Measurements from ENCODE around the gene BTRC. TPM values are rescaled to one million over a fixed set of nuclear protein-coding genes. Genes with fewer than 3 reads are reported as not detected.

Gene BTRC
- total RNA-seq, 3 donors from 2014 or later = 12.4 to 19.5 (median 16.0) TPM

DNA sequence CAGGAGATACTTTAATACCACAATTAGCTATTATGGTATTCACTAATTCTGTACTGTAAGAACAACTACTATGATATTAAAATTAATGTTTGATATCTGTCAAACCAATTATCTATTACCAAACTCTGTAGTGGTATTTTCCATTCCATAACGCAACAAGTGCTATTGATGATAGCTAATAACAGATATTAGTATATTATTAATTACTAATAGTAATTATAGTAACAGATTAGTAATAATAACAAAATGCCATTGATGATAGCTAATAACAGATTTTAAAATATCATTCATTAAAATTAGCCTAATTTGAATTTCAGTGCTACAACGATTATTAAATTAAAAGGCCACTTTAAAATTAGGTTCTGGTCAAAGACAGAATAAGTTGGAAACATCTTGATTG lies 93.5 kb downstream of the BTRC start:
- ATAC-seq (no peak), DNase-seq (no peak)
- TF ChIP-seq, protein P1, sequence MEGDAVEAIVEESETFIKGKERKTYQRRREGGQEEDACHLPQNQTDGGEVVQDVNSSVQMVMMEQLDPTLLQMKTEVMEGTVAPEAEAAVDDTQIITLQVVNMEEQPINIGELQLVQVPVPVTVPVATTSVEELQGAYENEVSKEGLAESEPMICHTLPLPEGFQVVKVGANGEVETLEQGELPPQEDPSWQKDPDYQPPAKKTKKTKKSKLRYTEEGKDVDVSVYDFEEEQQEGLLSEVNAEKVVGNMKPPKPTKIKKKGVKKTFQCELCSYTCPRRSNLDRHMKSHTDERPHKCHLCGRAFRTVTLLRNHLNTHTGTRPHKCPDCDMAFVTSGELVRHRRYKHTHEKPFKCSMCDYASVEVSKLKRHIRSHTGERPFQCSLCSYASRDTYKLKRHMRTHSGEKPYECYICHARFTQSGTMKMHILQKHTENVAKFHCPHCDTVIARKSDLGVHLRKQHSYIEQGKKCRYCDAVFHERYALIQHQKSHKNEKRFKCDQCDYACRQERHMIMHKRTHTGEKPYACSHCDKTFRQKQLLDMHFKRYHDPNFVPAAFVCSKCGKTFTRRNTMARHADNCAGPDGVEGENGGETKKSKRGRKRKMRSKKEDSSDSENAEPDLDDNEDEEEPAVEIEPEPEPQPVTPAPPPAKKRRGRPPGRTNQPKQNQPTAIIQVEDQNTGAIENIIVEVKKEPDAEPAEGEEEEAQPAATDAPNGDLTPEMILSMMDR (IDR thresholded peaks at IDR 0.05) = no peak

DNA sequence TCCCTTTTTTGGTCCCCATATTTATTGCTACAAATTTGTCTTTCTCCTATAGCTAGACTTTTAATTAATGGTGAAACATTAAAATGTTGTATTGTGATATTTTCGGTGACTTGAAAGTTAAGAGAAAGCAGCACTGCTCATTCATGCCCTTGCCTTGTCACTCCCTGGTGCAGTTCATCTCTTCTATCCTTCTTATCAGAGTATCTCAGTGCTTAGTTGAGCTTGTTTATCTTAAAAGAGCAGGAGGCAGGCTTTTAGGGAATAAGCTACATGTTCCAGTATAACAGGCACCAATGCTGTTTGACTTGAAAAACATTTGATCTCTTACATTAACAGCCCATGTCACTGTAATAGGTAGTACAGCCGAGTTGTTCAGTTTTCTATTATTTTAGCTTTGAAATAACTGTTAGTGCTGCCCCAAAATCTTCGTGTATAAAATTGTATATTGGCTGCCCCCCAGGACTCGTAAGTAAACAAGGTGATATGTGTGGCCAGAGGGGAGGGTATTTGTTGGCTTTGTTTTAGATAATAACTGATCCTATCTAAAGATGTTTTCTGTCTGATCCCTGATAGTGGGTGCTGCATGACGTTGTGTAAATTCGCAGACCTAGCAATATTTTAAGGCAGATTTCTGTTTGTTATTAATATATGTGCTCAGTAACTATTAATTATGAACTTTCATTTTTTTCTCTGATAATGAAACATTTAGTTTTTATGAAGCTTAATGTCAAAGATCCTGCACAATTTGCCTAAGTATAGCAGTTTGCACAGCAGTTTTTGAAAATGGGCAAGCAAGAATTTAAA lies 96.5 kb downstream of the BTRC start:
- no peak overlapping the region for H3K4me3 ChIP-seq
- TF ChIP-seq, protein P1 (IDR thresholded peaks at IDR 0.05) = no peak
- intact Hi-C loops (cut with DNase I, micrococcal nuclease) = no loop called here
- ATAC-seq (no peak), DNase-seq (no peak)
- no peaks in the 10 kb centered on the region for H3K36me3 ChIP-seq (ENCODE audit: low read depth)
- H3K4me1 ChIP-seq (ENCODE audit: low read depth) = no peaks in the 10 kb centered on the region
- no peaks in the 10 kb centered on the region for H3K9me3 ChIP-seq

More for the DNA sequence above, 93.5 kb downstream of the BTRC start:
- intact Hi-C loops (cut with DNase I, micrococcal nuclease) = no loop called here
- Histone ChIP-seq H3K9me3 (no peaks in the 10 kb centered on the region), H3K4me1 (ENCODE audit: low read depth) (no peaks in the 10 kb centered on the region), H3K4me3 (no peak overlapping the region), H3K36me3 (ENCODE audit: low read depth) (no peaks in the 10 kb centered on the region)

DNA sequence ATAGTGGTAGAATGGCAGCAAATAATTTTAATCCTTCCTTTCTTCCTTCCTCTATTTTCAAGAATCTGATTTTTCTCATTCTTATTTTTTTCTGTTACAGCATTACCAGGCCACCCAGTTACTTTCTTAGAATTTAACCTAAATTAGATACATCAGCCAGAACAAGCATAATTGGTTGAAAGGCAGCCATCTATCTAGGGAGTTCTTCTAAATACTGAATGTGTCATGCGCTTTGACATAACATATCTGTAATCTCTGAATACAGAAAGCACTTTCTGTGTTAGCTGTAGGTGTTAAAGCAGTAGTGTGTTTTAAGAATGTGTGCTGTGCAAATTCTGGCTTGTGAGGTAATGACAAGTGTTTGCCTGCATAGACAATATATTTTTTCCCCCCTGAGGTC lies 97.3 kb downstream of the BTRC start:
- Histone ChIP-seq H3K4me1 (ENCODE audit: low read depth) (no peaks in the 10 kb centered on the region), H3K36me3 (ENCODE audit: low read depth) (no peaks in the 10 kb centered on the region), H3K4me3 (no peak overlapping the region), H3K9me3 (no peaks in the 10 kb centered on the region)
- no peak for DNase-seq
- TF ChIP-seq, protein P1 (IDR thresholded peaks at IDR 0.05) = no peak
- no peak for ATAC-seq
- intact Hi-C loops (cut with DNase I, micrococcal nuclease) = no loop called here

DNA sequence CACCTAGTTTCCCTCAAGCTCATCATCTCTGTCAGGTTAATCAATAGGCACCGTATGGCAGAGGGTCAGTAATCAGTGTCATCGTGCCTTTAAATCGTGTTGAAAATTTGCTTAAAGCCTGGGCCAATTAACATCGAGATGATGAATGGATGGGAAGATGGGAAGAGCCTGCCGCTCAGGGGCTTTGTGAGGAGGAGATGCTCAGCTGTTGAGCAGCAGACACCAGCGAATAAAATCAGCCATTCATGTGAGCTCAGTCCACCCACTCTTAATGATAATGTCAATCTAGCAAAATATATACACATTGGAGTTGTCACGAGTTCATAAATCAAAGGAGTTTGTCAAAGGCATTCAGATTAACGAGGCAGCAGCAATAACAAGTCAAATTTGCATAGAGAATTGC lies 97.7 kb downstream of the BTRC start:
- Histone ChIP-seq H3K4me1 (ENCODE audit: low read depth) (no peaks in the 10 kb centered on the region), H3K36me3 (ENCODE audit: low read depth) (no peaks in the 10 kb centered on the region), H3K9me3 (no peaks in the 10 kb centered on the region), H3K4me3 (no peak overlapping the region)
- TF ChIP-seq, protein P1 (IDR thresholded peaks at IDR 0.05) = no peak
- ATAC-seq = no peak
- intact Hi-C loops (cut with DNase I, micrococcal nuclease) = no loop called here
- DNase-seq = no peak

DNA sequence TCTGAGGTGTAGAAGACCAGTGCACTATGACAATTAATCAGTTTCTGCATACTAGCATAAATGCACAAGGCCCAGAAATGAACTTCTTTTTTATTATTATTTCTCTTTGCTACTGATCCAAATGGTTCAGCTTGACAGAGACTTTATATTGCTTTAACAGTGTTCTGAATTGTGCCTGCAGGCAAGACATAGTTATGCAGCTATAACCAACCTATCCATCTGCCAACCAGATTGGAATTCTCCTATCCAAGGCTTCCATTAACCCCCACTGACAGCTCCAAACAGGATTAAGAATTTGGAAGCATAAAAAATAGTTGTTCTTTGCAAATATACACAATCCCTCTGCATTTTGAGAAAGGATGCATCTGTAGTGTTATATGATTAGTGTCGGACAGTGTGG lies 98.2 kb downstream of the BTRC start:
- DNase-seq = no peak
- Histone ChIP-seq H3K4me1 (ENCODE audit: low read depth) (no peaks in the 10 kb centered on the region), H3K36me3 (ENCODE audit: low read depth) (no peaks in the 10 kb centered on the region), H3K4me3 (no peak overlapping the region), H3K9me3 (no peaks in the 10 kb centered on the region)
- intact Hi-C loops (cut with DNase I, micrococcal nuclease) = no loop called here
- no peak for ATAC-seq
- TF ChIP-seq, protein P1 (IDR thresholded peaks at IDR 0.05) = no peak
